ENCODE data around the gene KAT8. TPM values are rescaled to one million over a fixed set of nuclear protein-coding genes. Genes with fewer than 3 reads are reported as not detected.
"Not testable (repeated sequence)": the region's sequence is repeated elsewhere in the genome, so short reads cannot be mapped to it uniquely, and the experiment has no call there.

Gene KAT8
- total RNA-seq, 1 donor: 24.6 TPM

- no peak overlapping the region for H3K4me3 ChIP-seq (ENCODE audit: low read depth, low read length)
- DNase-seq (ENCODE audit: low read depth): no peak
- TF ChIP-seq, protein P1, sequence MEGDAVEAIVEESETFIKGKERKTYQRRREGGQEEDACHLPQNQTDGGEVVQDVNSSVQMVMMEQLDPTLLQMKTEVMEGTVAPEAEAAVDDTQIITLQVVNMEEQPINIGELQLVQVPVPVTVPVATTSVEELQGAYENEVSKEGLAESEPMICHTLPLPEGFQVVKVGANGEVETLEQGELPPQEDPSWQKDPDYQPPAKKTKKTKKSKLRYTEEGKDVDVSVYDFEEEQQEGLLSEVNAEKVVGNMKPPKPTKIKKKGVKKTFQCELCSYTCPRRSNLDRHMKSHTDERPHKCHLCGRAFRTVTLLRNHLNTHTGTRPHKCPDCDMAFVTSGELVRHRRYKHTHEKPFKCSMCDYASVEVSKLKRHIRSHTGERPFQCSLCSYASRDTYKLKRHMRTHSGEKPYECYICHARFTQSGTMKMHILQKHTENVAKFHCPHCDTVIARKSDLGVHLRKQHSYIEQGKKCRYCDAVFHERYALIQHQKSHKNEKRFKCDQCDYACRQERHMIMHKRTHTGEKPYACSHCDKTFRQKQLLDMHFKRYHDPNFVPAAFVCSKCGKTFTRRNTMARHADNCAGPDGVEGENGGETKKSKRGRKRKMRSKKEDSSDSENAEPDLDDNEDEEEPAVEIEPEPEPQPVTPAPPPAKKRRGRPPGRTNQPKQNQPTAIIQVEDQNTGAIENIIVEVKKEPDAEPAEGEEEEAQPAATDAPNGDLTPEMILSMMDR (IDR thresholded peaks at IDR 0.05; ENCODE audit: insufficient read depth, low read depth, low read length): no peak
Measured at GRCh38 chr16:31143694-31144148, 26.3 kb downstream of the KAT8 start.

DNA sequence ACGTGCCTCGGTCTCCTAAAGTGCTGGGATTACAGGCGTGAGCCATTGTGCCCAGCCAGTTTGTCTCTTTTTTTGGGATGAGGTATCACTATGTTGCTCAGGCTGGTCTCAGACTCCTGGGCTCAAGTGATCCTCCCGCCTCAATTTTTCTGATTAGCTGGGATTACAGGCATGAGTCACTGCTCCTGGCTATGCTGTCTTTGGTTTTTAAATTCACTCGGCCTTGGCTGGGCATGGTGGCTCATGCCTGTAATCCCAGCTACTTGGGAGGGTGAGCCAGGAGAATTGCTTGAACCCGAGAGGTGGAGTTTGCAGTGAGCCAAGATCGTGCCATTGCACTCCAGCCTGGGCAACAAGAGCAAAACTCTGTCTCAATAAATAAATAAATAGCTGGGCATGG is 27.0 kb downstream of the KAT8 start:
- not testable (repeated sequence) for DNase-seq (ENCODE audit: low read depth); H3K4me3 ChIP-seq (ENCODE audit: low read depth, low read length)

- TF ChIP-seq, protein P1 (IDR thresholded peaks at IDR 0.05; ENCODE audit: insufficient read depth, low read depth, low read length): no peak
- no peak for DNase-seq (ENCODE audit: low read depth)
- no peak overlapping the region for H3K4me3 ChIP-seq (ENCODE audit: low read depth, low read length)
Measured at GRCh38 chr16:31145398-31145990, 28.0 kb downstream of the KAT8 start.

- TF ChIP-seq, protein P1 (IDR thresholded peaks at IDR 0.05; ENCODE audit: insufficient read depth, low read depth, low read length): no peak
- DNase-seq (ENCODE audit: low read depth): no peak
Measured at GRCh38 chr16:31147574-31147973, 30.1 kb downstream of the KAT8 start.

GRCh38 chr16:31148281-31148728 is 30.8 kb downstream of the KAT8 start:
- TF ChIP-seq, protein P1 (IDR thresholded peaks at IDR 0.05; ENCODE audit: insufficient read depth, low read depth, low read length): no peak
- no peak for DNase-seq (ENCODE audit: low read depth)
- H3K4me3 ChIP-seq (ENCODE audit: low read depth, low read length): no peak overlapping the region

More at GRCh38 chr16:31147574-31147973, 30.1 kb downstream of the KAT8 start:
- no peak overlapping the region for H3K4me3 ChIP-seq (ENCODE audit: low read depth, low read length)

GRCh38 chr16:31148896-31149295 is 31.4 kb downstream of the KAT8 start:
- no peak overlapping the region for H3K4me3 ChIP-seq (ENCODE audit: low read depth, low read length)
- TF ChIP-seq, protein P1 (IDR thresholded peaks at IDR 0.05; ENCODE audit: insufficient read depth, low read depth, low read length): no peak
- DNase-seq (ENCODE audit: low read depth): no peak

GRCh38 chr16:31149332-31149731 is 31.9 kb downstream of the KAT8 start:
- no peak for DNase-seq (ENCODE audit: low read depth)
- TF ChIP-seq, protein P1 (IDR thresholded peaks at IDR 0.05; ENCODE audit: insufficient read depth, low read depth, low read length): no peak
- no peak overlapping the region for H3K4me3 ChIP-seq (ENCODE audit: low read depth, low read length)

All from fibroblast of villous mesenchyme (primary cell).